ENCODE measurements around the gene CTBP2.
"Not testable (repeated sequence)": the region's sequence is repeated elsewhere in the genome, so short reads cannot be mapped to it uniquely, and the experiment has no call there.

Gene CTBP2

DNA sequence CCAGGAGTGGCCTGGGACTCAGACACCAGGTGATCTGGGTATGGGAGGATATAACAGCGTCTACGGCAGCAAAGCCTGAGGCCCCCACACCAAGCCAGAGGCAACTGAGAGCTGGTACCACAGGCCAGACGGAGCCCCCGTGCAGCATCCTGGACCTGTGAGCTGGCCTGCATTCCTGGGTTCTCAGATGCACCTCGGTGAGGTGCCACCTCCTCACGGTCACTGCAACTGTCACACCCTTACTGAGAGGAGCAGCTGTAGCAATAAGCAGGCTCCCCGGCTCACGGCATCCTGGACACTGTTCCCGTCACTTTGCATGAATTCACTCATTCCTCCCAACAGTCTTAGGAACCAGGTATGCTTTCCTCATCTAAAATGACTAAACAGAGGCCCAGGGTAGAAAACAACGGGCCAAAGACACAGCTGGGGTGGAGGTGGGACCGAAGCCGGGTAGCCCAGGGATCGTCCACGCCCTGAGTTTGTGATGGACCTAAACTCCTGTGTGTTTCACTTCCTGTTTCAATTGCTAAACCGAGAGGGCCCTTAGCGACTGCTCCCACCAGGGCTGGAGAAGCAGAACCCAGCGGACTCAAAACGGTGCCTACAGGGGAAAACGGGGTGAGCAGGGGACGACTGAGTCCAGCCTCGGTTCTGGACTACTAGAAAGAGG lies 98.7 kb downstream of the CTBP2 start:
- Histone ChIP-seq H3K4me3 (ENCODE audit: low read depth, low read length) (no peak overlapping the region), H3K27ac (no peak overlapping the region), H3K9me3 (ENCODE audit: severe bottlenecking) (no peaks in the 10 kb centered on the region), H3K27me3 (ENCODE audit: insufficient read depth, low read depth, severe bottlenecking) (no peaks in the 10 kb centered on the region), H3K36me3 (peaks cover 17% of the 10 kb centered on the region)
- no peak for DNase-seq
- TF ChIP-seq, protein P1, sequence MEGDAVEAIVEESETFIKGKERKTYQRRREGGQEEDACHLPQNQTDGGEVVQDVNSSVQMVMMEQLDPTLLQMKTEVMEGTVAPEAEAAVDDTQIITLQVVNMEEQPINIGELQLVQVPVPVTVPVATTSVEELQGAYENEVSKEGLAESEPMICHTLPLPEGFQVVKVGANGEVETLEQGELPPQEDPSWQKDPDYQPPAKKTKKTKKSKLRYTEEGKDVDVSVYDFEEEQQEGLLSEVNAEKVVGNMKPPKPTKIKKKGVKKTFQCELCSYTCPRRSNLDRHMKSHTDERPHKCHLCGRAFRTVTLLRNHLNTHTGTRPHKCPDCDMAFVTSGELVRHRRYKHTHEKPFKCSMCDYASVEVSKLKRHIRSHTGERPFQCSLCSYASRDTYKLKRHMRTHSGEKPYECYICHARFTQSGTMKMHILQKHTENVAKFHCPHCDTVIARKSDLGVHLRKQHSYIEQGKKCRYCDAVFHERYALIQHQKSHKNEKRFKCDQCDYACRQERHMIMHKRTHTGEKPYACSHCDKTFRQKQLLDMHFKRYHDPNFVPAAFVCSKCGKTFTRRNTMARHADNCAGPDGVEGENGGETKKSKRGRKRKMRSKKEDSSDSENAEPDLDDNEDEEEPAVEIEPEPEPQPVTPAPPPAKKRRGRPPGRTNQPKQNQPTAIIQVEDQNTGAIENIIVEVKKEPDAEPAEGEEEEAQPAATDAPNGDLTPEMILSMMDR (IDR thresholded peaks at IDR 0.05; ENCODE audit: low read depth, low read length): no peak

DNA sequence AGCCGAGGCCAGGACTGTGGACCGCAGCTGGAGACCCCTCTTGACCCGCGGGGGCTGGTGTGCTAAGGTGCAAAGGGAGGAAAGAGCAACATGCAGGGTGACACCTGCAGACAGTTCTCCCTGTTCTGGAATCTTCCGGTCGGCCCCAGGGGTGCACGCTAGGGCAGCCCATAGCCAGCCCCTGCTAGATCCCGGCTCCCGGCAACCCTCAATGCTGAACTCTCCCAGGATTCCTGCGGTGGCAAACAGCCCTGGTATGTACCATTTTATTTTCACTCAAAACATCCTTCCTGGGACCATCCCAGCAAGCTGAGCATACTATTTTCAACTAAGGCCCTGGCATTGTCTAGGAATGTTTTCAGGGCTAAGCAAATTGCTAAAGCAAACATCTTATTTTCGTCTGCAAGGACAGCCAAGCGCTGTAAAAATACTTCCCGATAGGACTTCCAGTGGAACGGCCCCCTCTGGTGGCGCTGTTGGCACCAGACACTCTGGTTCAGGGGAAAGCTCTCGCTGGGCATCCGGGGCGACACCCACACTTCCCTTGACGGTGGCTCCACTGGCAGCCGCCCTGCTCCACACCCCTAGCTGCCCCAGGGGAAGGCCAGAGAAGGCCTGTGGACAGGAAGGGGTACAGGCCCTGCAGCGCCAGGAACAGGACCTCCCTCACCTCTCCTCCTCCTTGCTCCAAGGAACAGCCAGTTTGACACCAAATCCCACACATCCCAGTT lies 99.4 kb downstream of the CTBP2 start:
- Histone ChIP-seq H3K27me3 (ENCODE audit: insufficient read depth, low read depth, severe bottlenecking) (no peaks in the 10 kb centered on the region), H3K9me3 (ENCODE audit: severe bottlenecking) (no peaks in the 10 kb centered on the region), H3K36me3 (peaks cover 19% of the 10 kb centered on the region), H3K4me3 (ENCODE audit: low read depth, low read length) (no peak overlapping the region), H3K27ac (no peak overlapping the region)
- peak; percentile 74 for DNase-seq
- TF ChIP-seq, protein P1 (IDR thresholded peaks at IDR 0.05; ENCODE audit: low read depth, low read length): peak; percentile 83

DNA sequence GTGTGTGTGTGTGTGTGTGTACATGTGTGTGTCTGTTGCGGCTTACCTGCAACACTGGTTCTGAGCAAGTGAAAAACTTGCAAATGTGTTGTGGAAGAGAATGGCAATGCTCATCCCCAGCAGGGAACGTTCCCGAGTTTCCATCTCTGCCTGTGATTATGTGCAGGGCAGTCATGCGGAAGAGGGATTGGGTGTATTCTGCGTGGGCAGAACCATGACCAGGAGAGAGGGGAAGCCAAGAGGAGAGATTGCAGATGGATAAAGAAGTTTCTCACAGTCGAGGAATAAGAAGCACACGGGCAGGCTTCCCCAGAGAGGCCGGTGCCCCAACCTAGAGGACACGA lies 99.9 kb downstream of the CTBP2 start:
- no peak for DNase-seq
- TF ChIP-seq, protein P1 (IDR thresholded peaks at IDR 0.05; ENCODE audit: low read depth, low read length): no peak
- Histone ChIP-seq H3K27ac (no peak overlapping the region), H3K27me3 (ENCODE audit: insufficient read depth, low read depth, severe bottlenecking) (no peaks in the 10 kb centered on the region), H3K9me3 (ENCODE audit: severe bottlenecking) (no peaks in the 10 kb centered on the region), H3K36me3 (peaks cover 19% of the 10 kb centered on the region), H3K4me3 (ENCODE audit: low read depth, low read length) (no peak overlapping the region)

DNA sequence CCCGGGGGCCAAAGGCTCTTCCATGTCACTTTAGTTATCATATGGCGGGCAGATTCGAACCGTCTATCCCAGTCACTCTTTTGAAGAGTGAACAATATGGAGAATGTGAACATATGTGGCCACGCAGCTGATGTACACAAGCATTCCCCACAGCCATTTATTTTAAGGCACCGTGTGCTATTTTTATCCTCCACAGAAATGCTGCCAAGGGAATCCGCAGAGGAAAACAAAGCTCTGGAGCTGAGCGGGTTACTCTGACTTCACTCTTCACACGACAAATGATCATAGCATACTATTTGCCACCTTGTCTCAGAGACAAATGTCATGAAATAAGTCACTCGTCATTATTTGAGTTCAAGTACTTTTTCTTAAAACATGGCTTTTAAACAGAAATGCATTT lies 100.3 kb downstream of the CTBP2 start:
- DNase-seq: no peak
- no peak overlapping the region for H3K4me3 ChIP-seq (ENCODE audit: low read depth, low read length)
- no peaks in the 10 kb centered on the region for H3K9me3 ChIP-seq (ENCODE audit: severe bottlenecking)
- peaks cover 19% of the 10 kb centered on the region for H3K36me3 ChIP-seq
- no peak overlapping the region for H3K27ac ChIP-seq
- no peaks in the 10 kb centered on the region for H3K27me3 ChIP-seq (ENCODE audit: insufficient read depth, low read depth, severe bottlenecking)
- TF ChIP-seq, protein P1 (IDR thresholded peaks at IDR 0.05; ENCODE audit: low read depth, low read length): no peak

DNA sequence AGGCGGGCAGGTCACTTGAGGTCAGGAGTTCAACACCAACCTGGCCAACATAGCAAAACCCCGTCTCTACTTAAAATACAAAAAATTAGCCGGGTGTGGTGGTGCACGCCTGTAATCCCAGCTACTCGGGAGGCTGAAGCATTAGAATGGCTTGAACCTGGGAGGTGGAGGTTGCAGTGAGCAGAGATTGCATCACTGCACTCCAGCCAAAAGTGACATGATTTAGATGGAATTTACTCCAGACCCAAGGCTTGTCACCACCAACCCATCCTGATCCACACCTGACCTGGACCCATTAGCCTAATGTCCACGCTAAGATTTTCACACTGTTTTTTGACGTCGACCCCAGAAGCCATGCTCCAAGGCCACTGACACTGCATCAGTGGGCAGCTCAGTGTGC lies 101.0 kb downstream of the CTBP2 start:
- not testable (repeated sequence) for H3K27ac ChIP-seq; DNase-seq; H3K9me3 ChIP-seq (ENCODE audit: severe bottlenecking); H3K27me3 ChIP-seq (ENCODE audit: insufficient read depth, low read depth, severe bottlenecking); H3K4me3 ChIP-seq (ENCODE audit: low read depth, low read length)
- H3K36me3 ChIP-seq: peaks cover 19% of the 10 kb centered on the region

DNA sequence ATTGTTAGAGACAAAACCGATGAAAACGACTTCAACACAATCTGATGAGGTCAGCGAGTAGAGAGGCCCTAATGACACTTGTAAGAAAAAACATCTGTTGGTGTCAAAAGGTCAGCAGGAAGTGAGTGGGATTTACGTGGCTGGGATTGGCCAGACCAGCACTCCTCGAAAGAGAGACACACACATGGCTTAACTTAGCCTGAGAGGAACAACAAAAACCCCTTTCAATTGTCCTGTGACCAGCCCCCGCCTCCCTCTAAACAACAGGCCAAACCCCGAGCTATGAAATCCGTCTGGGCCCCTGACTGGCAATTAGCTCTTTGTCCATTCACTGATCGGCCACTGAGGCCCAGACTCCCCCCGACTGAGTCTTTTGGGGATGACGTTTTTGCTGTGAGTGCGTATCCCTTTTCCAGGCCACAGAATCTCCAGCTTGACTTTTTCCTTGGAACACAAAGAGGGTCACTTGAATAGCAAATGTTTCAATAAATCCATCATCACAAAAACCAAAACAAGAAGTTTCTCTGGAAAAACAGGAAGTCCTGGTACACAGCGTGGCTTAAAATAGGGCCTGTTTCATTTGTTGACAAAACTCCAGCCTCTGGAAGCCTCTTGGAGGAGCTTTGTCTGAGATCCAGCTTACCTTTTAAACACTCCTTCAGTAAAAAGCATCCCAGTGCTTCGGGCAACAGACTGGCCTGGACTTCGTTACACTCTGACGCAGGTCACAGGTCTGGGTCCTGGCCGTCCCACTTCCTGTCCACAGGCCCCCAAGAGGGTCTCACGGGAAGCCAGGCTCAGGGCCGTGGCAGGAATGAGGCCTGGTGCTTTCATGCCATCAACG lies 103.0 kb downstream of the CTBP2 start:
- no peaks in the 10 kb centered on the region for H3K27me3 ChIP-seq (ENCODE audit: insufficient read depth, low read depth, severe bottlenecking)
- no peaks in the 10 kb centered on the region for H3K9me3 ChIP-seq (ENCODE audit: severe bottlenecking)
- no peak overlapping the region for H3K4me3 ChIP-seq (ENCODE audit: low read depth, low read length)
- peak overlapping the region; percentile 75 for H3K27ac ChIP-seq
- TF ChIP-seq, protein P1 (IDR thresholded peaks at IDR 0.05; ENCODE audit: low read depth, low read length): no peak
- H3K36me3 ChIP-seq: peaks cover 19% of the 10 kb centered on the region
- DNase-seq: peak; percentile 42

Measured in WERI-Rb-1 (cell line).